ENCODE results near the gene C1QTNF1. TPM values are rescaled to one million over a fixed set of nuclear protein-coding genes. Genes with fewer than 3 reads are reported as not detected.
A peak's percentile ranks its signal among the peaks of the same experiment; 100 is the strongest.

Gene C1QTNF1
- total RNA-seq, 1 experiment from 2014 or later: 42.5 TPM

DNA sequence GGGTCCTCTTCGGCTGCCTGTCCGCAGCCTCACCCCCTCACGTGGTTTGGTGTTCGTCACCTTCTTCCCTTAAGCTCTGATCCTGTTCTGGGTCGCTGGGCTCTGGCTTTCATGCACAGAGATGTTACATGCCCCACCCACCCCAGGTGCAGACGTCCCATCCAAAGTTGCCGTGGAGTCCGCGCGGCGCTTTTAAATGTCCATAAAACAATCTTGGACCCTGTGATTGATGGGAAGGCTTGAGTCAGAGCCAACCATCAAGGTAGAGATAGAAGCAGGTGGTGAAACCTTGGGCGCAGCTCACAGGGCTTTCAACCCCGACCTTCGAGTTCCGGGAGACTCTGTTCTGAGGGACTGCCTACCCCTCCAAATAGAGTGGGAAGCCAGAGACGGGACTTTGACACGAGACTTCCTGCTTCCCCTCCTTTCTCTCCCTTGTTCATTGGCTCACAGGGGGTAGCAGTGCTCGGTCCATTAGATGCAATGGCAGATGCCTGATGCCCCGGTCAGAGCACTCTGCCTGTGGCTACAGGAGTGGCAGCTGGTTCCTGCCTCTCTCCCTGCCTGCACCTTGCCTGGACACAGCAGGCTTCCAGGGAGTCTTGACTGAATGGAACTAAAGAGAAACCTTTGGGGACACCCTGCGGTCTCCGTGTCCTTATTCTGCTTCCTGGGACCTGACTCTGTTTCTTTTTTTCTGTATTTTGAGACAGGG is 54.7 kb downstream of the C1QTNF1 start:
- no peak for DNase-seq (ENCODE audit: low read depth)

DNA sequence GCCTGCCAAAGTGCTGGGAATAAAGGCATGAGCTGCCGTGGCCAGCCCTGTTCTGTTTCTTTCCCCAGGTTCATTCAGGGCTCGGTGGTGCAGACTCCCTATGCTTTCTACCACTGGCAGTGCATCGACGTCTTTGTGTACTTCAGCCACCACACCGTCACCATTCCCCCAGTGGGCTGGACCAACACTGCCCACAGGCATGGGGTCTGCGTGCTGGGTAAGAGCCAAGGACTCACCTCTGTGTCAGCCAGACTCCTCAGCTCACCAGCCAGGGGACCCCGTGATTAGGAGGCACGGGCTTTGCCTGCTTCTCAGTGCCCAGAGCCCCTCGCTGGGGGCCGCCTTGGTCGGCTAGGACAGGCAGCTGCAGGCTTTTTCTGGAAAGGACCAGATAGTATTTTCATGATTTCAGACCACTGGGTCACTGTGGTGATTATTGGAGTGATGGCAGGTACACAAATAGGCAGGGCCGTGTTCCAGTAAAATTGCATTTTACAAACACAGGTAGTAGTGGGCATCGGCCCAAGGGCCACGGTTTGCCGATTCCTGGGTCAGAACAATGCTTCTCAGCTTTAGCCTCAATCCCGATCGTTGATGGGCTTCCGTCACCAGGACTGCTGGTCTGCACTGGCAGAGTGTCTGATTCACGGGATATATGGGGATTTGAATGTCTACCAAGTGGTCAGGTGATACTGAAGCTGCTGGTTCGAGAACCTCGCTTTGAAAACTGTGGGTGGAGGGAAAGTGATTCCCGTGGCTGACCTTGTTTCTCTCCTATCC is 55.6 kb downstream of the C1QTNF1 start:
- no peak for DNase-seq (ENCODE audit: low read depth)

DNA sequence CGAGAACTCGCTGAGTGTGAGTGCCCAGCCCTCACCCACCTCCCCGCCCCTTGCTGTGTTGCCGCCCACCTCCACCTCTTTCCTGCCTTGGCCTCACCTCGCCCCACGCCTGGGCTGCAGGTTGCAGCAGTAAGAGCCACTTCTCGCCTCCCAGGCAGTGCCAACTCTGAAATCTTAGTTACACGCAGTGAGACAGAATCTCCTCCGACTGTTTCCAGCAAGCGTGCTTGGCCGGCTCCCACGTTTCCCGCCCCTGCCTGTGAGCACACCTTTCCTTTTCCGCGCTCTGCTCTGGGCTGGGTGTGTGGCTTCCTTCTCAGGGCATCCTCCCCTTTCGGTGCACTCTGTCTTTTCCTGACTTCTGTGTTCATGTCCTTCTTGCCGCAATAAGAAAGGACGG is 56.4 kb downstream of the C1QTNF1 start:
- no peak for DNase-seq (ENCODE audit: low read depth)

DNA sequence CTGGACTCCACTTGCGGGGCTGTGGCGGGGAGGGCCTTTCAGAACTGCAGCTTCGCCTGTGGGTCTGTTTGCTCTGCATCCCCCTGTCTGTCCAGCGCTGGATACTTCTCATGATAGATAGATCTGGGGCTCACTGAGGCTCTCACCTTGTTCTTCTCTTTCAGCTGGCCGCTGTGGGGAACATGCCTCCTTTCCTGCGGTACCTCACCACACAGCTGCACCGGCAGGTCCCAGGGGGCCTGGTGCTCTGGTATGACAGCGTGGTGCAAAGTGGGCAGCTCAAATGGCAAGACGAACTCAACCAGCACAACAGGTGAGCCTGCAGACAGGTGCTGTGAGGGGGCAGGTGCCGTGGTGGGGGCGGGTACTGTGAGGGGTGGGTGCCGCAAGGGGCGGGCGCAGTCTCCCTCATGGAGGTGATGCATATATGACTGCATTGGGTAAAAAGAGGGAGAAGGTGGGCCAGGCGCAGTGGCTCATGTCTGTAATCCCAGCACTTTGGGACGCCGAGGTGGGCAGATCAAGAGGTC is 56.9 kb downstream of the C1QTNF1 start:
- DNase-seq (ENCODE audit: low read depth): no peak

DNA sequence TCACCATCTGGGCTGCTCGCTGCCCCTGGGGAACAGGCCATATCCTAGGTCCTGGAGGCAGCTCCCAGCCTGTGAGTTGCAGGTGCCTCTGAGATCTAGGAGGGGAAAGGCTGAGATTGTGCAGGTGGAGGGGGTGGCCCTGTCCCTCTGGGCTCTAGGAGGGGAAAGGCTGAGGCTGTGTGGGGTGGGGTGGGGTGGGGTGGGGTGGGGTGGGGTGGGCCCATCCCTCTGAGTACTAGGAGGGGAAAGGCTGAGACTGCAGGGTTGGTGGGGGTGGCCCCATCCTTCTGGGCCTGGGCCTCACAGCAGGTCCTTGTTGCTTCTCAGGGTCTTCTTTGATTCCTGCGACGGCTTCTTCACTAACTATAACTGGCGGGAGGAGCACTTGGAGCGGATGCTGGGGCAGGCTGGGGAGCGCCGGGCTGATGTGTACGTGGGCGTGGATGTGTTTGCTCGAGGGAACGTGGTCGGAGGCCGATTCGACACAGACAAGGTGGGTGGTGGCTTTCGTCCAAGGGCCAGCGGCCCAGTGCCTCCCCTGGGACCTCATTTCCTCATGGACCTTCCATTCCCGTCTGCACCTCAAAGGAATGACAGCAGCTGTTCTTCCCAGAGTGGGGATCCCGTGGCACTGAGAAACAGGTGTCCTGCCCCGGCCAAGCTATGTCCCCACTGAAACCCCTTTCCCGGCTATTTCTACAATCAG is 57.8 kb downstream of the C1QTNF1 start:
- DNase-seq (ENCODE audit: low read depth): no peak

DNA sequence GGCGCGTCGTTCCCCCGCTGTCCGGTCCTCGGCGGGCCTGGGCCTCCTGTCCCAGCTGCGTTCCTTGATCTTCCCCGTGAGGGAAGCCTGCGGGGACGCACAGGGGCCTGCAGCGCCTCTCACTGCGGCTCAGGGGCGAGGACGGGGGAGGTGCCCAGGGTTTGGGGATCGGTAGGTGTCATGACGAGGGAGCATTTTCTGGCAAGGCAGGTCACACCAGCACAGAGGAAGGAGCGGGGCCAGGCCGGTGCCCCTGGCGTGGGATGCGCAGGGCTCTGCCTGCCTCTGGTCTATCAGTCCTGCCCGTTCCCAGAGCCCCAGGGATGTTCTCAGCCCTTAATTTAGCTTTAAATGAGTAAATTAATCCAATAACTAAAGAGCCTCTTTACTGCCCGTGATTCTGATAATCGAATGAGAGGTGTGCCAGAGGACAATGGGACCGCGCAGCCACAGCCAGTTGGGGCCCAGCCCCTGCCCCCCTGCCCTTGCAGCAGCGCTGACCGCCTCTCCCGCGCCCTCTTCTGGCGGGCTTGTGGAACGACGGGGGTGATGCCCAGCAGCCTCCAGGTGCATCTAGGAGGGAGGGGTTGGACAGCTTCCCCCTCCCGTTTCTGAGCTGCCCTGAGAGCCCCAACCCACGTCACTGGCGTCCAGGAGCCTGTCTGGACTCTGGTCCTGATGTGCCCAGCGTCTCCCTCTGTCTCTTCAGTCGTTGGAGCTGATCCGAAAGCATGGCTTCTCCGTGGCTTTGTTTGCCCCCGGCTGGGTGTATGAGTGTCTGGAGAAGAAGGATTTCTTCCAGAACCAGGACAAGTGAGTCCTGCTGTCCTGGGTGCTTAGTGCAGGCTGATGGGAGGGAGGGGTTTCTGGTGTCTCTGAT is 58.6 kb downstream of the C1QTNF1 start:
- peak; percentile 65 for DNase-seq (ENCODE audit: low read depth)

DNA sequence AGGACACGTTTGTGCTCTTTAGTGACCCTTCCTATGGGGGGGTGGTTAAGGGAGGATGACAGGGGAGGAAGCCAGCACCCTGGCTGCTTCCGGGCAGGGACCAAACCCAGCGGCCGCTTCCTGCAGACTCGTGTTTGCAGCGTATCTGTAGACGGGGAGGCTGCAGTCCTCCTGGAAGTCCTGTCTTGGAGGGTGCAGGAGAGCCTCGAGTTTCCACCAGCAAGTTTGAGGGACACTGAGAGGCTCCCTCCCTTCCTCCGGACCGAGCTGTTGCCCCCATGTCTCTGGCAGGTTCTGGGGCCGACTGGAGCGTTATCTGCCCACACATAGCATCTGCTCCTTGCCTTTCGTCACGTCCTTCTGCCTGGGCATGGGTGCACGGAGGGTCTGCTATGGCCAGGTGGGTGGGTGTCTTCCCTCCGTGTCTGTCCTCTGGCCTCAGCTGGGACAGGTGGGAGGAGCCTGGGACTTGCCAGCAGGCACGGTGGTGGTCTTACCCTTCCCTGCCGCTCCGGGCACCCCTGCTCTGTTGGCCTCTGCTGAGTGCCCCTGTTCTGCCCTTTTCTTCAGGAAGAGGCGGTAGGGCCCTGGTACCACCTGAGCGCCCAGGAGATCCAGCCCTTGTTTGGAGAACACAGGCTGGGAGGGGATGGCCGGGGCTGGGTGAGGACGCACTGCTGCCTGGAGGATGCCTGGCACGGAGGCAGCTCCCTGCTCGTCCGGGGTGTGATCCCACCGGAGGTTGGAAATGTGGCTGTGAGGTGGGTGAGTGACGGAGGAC is 59.4 kb downstream of the C1QTNF1 start:
- DNase-seq (ENCODE audit: low read depth): no peak

DNA sequence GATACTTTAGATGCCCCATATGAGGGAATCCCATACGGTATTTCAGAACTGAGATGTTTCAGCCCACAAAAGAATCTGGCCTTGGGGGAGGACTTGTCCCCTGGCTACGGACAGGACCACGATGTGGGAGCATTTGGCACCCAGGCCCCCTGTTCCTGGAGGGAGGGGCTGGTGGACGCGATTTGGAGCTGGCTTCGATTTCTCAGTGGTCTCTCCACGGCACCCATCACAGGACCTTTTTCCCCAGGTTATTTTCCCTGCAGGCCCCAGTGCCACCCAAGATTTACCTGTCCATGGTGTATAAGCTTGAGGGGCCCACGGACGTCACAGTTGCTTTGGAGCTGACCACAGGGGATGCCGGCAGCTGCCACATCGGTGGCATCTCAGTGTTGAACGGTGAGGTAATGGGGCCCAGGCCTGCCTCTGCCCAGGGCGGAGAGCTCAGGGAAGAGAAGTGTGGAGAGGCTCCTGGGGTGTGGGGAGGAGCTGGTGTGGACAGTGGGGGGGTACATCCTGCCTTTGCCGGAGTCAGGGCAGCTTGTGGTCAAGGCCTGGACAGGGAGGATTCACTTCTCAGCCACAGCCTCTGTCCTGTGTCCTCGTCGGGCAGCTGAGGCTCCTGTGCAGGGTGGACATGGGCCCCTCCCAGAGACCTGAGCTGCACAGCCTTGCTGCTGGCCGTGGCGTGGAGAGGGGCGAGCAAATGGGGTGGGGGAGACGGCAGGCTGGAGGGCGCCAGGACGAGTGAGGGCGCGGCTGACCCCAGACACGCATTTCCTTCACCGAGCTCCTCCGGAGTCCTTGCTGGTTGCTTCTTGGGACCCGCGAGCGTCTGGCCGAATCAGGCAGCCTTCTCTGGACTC is 60.6 kb downstream of the C1QTNF1 start:
- no peak for DNase-seq (ENCODE audit: low read depth)

DNA sequence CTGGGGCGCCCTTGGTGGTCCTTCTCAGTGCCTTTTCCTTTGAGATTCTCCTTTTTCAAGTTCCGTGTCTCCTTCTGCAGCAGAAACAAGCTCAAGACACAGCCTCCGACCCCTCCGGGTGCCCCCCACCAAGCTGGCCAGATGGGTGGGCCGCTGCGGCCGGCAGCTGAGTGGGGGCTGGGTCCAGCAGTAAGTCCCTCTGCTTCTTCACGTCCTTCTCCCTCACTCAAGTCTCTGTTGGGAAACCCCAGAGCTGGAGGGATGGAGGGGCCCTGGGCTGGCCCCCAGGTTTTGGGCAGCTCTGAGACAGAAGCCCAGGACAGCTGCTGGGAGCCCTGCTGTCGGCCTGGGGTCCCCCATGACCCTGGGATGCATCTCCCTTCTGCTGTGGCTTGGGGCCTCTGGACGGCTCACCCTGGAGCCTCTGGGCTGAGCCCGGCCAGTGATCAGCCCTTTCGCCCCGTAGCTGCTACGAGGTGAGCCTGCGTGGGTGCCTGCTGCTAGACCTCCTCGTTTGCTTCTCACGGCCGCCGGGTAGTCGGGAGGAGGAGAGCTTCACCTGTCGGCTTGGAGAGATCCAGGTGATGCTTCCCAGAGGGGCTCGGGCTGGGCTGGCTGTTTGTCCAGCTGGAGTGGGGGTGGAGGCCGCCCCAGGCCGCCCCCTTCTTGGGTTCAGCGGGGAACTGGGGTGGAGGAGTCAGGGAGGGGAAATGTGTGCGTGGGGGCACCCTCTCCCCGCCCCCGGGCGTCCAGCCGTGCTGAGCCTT is 61.4 kb downstream of the C1QTNF1 start:
- DNase-seq (ENCODE audit: low read depth): no peak

DNA sequence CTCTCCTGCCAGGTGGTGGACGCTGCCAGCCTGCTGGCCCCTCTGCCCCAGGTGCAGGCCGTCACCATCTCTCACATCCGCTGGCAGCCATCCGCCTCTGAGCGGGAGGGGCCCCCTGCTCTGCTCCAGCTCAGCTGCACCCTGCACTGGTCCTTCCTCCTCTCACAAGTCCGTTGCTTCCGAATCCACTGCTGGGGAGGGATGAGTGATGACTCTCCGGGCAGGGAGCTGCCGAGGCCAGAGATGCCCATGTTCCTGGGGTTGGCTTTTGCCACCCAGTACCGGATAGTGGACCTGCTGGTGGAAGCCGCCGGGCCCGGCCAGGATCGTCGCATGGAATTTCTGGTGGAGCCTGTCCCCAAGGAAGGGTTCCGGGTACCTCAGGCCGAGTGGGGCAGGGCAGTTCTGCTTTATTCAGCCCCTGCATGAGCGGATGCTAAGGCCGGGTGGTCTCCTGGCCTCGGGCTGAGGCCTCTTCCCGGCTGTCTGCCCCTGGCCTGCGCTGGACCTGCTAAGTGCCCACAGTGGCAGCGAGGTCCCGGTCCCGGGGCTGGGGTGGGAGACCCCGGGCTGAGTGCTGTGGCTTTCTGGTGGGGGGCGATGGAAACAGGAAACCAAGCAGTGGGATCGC is 62.1 kb downstream of the C1QTNF1 start:
- DNase-seq (ENCODE audit: low read depth): no peak

DNA sequence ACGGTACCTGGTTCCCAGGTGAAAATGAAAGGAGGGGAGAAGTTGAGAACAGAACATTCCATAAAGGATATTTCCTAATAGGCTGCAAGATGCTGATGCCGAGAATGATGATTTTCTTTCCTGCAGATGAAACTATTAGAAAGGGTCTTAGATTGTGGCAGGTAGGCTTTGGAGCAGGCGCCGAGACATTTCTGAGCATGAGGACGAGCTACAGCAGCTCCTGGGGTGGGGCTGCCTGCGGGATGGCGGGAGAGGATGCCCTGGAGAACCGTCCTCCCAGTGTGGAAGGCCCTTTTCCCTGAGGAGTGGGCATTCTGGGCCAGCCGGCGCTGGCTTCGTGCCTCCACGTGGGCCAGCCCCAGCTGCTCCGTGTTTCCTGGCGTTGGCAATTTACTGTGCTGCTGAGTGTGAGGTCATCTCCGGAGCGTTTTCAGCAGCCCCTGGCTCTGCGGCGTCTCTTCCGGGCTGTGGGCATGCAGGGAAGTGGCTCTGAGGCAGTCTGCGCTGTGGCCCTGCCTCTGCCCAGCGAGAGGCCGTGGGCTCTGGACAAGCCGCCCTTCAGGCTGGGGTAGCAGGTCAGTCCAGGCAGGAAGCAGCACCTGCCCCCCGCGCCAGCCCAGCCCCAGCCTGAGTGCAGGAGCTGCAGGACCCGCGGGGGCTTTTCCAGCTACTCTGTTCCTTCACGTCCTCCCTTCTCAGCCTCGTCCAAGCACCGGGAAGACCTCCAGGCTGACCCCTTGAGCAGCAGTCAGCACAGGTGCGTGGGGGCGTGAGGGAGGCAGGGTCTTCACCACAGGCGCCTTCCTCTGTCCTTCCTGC is 62.8 kb downstream of the C1QTNF1 start:
- DNase-seq (ENCODE audit: low read depth): no peak

DNA sequence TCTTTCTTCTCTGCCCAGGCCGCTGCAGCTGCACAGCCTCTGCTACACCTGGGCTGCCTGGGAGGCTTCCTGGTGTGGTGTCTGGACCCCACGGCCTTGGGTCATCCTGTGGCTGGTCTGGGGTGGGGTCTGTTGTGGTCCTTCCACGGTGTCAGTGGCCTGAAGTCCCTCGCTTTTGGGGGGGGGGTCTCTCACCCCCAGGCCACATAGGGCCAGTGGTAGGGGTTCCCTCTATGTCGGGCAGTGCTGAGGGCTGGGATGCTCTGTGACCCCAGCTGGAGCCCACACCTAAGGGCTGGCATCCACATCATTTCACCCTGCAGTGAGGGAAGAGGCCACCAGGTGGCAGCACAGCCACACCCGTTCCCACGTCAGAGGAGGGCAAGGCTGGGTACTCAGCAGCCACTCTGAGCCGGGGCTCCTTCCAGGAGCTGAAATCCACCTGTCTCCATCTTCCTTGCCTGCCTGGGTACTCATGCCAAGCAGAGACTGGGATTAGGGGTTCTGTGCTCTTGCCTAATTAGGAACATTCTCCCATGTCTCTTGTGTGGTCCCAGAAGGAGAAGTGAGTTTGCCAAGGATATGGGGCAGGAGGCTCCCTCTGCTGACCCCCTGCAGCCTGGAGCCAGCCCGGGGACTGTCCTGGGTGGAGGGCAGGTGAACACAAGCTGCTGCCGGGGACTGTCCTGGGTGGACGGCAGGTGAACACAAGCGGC is 63.6 kb downstream of the C1QTNF1 start:
- DNase-seq (ENCODE audit: low read depth): peak; percentile 75

DNA sequence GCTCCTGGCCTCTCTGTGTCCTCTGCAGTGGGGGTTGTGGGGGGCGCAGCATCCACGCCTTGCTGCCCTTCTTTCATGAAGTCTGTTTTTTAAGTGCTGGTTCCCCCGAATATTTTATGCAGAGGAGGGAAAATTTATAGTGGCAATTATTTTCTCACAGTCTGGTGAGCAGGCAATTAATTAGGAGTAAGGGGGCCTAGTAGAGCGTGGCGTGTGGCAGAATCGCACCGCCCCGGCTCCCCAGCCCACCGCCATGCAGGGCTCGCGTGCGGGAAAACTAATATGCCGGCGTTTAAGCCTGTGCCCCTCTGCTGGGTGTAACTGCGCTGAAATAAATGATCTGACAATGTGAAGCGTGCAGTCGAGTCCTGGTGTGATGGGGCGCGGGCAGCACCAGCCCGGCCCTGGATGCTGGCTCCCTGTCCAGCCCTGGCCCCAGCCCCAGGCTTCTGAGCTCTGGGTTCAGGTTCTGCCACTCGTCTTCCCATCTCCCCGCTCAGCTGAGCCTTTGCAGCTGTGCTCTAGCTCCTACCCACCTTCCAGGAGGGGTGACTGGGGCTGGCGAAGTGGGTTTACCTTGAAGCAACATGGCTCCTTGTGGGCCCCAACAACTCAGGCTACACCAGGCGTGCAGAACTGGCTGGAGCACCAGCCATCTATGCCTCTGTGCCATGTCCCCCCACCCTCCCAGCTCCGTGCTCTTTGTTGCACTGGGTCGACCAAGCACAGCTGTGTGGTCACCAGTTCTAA is 64.5 kb downstream of the C1QTNF1 start:
- DNase-seq (ENCODE audit: low read depth): no peak

DNA sequence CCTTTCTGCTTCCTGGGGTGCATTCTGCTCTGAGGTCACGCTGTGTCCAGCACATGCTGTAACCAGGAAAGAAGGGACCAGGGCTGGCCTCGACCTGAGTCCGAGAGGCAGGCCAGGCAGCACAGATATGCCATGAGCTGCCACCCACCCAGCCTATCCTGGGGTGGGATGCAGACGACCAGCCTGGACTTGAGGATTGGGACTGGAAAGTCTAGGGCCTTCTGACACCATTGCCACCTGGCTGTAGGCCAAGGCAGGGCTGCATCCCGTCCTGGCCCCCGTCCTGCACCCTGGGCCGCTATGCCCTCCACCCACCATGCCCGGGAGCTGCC is 65.0 kb downstream of the C1QTNF1 start:
- DNase-seq (ENCODE audit: low read depth): no peak

DNA sequence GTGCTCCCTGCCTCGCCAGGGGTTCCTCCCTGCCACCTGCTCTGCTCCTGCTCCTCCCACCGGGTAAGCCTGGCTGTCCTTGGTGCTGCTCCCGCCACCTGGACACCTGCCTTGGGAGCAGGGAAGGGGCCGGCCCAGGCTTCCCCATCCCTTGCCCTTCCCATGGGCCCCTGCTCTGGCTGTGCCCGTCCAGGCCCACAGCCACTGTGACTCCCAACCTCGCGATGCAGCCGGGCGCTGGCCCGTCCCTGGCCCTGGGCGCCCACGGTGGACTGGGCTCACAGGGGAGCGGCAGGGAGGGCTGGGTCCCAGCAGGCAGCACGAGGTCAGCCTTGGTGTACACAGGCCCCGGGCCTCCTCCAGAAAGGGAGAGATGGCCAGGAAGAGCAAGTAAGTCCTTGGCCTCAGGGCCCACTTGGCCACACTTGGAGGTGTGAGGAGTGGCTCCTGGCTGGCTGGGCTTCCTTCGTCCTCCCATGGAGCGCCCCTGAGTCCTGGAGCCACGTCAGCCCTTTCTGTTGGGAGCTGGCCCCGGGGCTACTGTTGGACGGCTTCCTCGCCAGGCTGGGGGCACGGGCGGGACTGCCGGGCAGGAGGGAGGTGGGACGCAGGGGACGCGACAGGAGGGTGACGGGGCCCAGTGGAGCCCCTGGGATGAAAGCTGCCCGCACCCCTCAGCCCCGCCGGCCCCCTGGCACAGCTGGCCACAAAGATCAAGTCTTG is 65.9 kb downstream of the C1QTNF1 start:
- DNase-seq (ENCODE audit: low read depth): no peak

Data from Daoy (cell line).